ENCODE measurements around the gene BCL7C. TPM values are rescaled to one million over a fixed set of nuclear protein-coding genes. Genes with fewer than 3 reads are reported as not detected.

Gene BCL7C
- total RNA-seq, 1 donor: 33.3 TPM

- no peak for TF ChIP-seq CTCF (IDR thresholded peaks at IDR 0.05; ENCODE audit: extremely low read depth, low read depth, low read length)
- peak; percentile 97 for DNase-seq (ENCODE audit: insufficient read length, low spot score, missing footprints)
- Histone ChIP-seq H3K4me2 (ENCODE audit: insufficient read depth, low read length) (peak overlapping the region; percentile 87), H3K9me3 (ENCODE audit: low read depth, low read length) (no peaks in the 10 kb centered on the region), H3K4me1 (ENCODE audit: insufficient read depth, low read length) (peaks cover 20% of the 10 kb centered on the region), H3K4me3 (ENCODE audit: insufficient read depth, low read length) (peak overlapping the region; percentile 97), H3K79me2 (ENCODE audit: insufficient read depth, low read length) (peaks cover 26% of the 10 kb centered on the region), H3K27me3 (ENCODE audit: insufficient read depth, low read length) (no peaks in the 10 kb centered on the region), H2AFZ (ENCODE audit: low read length) (peak overlapping the region; percentile 82), H4K20me1 (ENCODE audit: insufficient read depth, low read length) (no peaks in the 10 kb centered on the region), H3K27ac (ENCODE audit: low read depth, low read length) (peak overlapping the region; percentile 88), H3K36me3 (ENCODE audit: insufficient read depth, low read length) (peaks cover 6% of the 10 kb centered on the region)
Measured at GRCh38 chr16:30874821-30875717, 18.8 kb downstream of the BCL7C start.

DNA sequence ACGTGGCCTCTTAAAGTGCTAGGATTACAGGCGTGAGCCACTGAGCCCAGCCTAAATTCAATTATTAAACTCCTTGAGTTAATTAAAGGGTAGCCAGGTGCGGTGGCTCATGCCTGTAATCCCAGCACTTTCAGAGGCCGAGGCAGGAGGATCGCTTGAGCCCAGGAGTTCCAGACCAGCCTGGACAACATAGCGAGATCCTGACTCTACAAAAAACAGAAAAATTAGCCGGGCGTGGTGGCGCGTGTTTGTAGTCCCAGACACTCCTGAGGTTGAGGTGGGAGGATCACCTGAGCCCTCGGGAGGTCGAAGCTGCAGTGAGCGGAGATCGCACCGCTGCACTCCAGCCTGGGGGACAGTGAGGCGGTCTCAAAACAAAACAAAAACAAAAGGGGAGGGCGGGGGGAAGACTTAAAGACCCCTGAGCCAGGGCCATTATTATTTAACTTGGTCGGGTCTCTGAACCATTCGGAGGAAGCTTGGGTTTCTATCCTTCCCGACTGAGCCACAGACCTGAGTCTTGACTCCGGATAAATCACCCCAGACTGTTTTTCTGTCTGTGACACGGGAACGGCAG is 19.5 kb downstream of the BCL7C start:
- Histone ChIP-seq H3K9me3 (ENCODE audit: low read depth, low read length) (no peaks in the 10 kb centered on the region), H4K20me1 (ENCODE audit: insufficient read depth, low read length) (no peaks in the 10 kb centered on the region), H3K4me2 (ENCODE audit: insufficient read depth, low read length) (peak overlapping the region; percentile 87), H3K27ac (ENCODE audit: low read depth, low read length) (peak overlapping the region; percentile 88), H3K27me3 (ENCODE audit: insufficient read depth, low read length) (no peaks in the 10 kb centered on the region), H2AFZ (ENCODE audit: low read length) (peak overlapping the region; percentile 82), H3K4me3 (ENCODE audit: insufficient read depth, low read length) (peak overlapping the region; percentile 97), H3K79me2 (ENCODE audit: insufficient read depth, low read length) (peaks cover 26% of the 10 kb centered on the region), H3K36me3 (ENCODE audit: insufficient read depth, low read length) (peaks cover 6% of the 10 kb centered on the region), H3K4me1 (ENCODE audit: insufficient read depth, low read length) (peaks cover 20% of the 10 kb centered on the region)
- no peak for DNase-seq (ENCODE audit: insufficient read length, low spot score, missing footprints)
- TF ChIP-seq CTCF (IDR thresholded peaks at IDR 0.05; ENCODE audit: extremely low read depth, low read depth, low read length): no peak

GRCh38 chr16:30870904-30871303 is 23.0 kb downstream of the BCL7C start:
- H3K79me2 ChIP-seq (ENCODE audit: insufficient read depth, low read length): peaks cover 10% of the 10 kb centered on the region
- peaks cover 2% of the 10 kb centered on the region for H3K36me3 ChIP-seq (ENCODE audit: insufficient read depth, low read length)
- H4K20me1 ChIP-seq (ENCODE audit: insufficient read depth, low read length): no peaks in the 10 kb centered on the region
- peaks cover 9% of the 10 kb centered on the region for H3K4me1 ChIP-seq (ENCODE audit: insufficient read depth, low read length)
- no peak overlapping the region for H3K27ac ChIP-seq (ENCODE audit: low read depth, low read length)
- H2AFZ ChIP-seq (ENCODE audit: low read length): no peak overlapping the region
- TF ChIP-seq CTCF (IDR thresholded peaks at IDR 0.05; ENCODE audit: extremely low read depth, low read depth, low read length): no peak
- no peak overlapping the region for H3K4me3 ChIP-seq (ENCODE audit: insufficient read depth, low read length)
- no peak for DNase-seq (ENCODE audit: insufficient read length, low spot score, missing footprints)
- H3K9me3 ChIP-seq (ENCODE audit: low read depth, low read length): no peaks in the 10 kb centered on the region
- no peaks in the 10 kb centered on the region for H3K27me3 ChIP-seq (ENCODE audit: insufficient read depth, low read length)
- H3K4me2 ChIP-seq (ENCODE audit: insufficient read depth, low read length): no peak overlapping the region

DNA sequence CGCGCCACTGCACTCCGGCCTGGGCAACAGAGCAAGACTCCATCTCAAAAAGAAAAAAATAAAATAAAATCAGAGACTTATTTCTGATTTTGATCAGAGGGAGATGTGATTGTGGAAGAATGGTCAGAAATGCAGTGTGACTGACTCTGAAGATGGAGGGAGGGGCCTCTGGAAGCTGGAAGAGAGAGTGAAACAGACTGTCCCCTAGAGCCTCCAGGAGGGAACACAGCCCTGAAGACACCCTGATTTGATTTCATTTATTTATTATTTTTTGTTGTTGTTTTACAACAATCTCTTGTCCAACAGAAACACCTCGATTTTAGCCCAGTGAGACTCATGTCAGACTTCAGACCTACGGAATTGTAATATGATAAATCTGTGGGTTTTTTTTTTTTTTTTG is 26.1 kb downstream of the BCL7C start:
- H3K79me2 ChIP-seq (ENCODE audit: insufficient read depth, low read length): no peaks in the 10 kb centered on the region
- H3K36me3 ChIP-seq (ENCODE audit: insufficient read depth, low read length): peaks cover 3% of the 10 kb centered on the region
- H3K4me1 ChIP-seq (ENCODE audit: insufficient read depth, low read length): no peaks in the 10 kb centered on the region
- H2AFZ ChIP-seq (ENCODE audit: low read length): no peak overlapping the region
- H3K27ac ChIP-seq (ENCODE audit: low read depth, low read length): no peak overlapping the region
- H3K27me3 ChIP-seq (ENCODE audit: insufficient read depth, low read length): no peaks in the 10 kb centered on the region
- H3K9me3 ChIP-seq (ENCODE audit: low read depth, low read length): no peaks in the 10 kb centered on the region
- peak; percentile 33 for TF ChIP-seq CTCF (IDR thresholded peaks at IDR 0.05; ENCODE audit: extremely low read depth, low read depth, low read length)
- no peak for DNase-seq (ENCODE audit: insufficient read length, low spot score, missing footprints)
- H3K4me3 ChIP-seq (ENCODE audit: insufficient read depth, low read length): no peak overlapping the region
- no peaks in the 10 kb centered on the region for H4K20me1 ChIP-seq (ENCODE audit: insufficient read depth, low read length)
- no peak overlapping the region for H3K4me2 ChIP-seq (ENCODE audit: insufficient read depth, low read length)

Measured in osteoblast (primary cell).